Jurkat, Clone E6-1 (cell line): Measurements from ENCODE around the gene AGPAT2.

Experiments used
- DNase-seq: peaks from one replicate; pipeline ENCODE4 v3.0.0-alpha.2; 2011; ENCODE audit warnings: low read depth, low spot score
- H3K4me3 ChIP-seq: 2 replicates; pipeline ENCODE4 v1.5.1; 2011; ENCODE audit warnings: mild to moderate bottlenecking, low read length, control low read depth, moderate library complexity

AGPAT2 gene

GRCh38 chr9:136691316-136692184 lies 4.3 kb upstream of the AGPAT2 start:
- DNase-seq = no peak
- no peak overlapping the region for H3K4me3 ChIP-seq

GRCh38 chr9:136690806-136691261 lies 3.6 kb upstream of the AGPAT2 start:
- DNase-seq = no peak
- H3K4me3 ChIP-seq = no peak overlapping the region

GRCh38 chr9:136690104-136690805 lies 3.0 kb upstream of the AGPAT2 start:
- H3K4me3 ChIP-seq = no peak overlapping the region
- no peak for DNase-seq

- DNase-seq = no peak
- H3K4me3 ChIP-seq = no peak overlapping the region
These were observed 1.8 kb upstream of the AGPAT2 start for GRCh38 chr9:136689108-136689460.

- H3K4me3 ChIP-seq = no peak overlapping the region
- no peak for DNase-seq
These were observed 1.2 kb upstream of the AGPAT2 start for GRCh38 chr9:136688274-136689107.

GRCh38 chr9:136687721-136688223 lies 515 bp upstream of the AGPAT2 start:
- no peak for DNase-seq
- H3K4me3 ChIP-seq = peak overlapping the region; percentile 22

- peak overlapping the region; percentile 61 for H3K4me3 ChIP-seq
- DNase-seq = no peak
These were observed 793 bp downstream of the AGPAT2 start for GRCh38 chr9:136686534-136686793.

DNA sequence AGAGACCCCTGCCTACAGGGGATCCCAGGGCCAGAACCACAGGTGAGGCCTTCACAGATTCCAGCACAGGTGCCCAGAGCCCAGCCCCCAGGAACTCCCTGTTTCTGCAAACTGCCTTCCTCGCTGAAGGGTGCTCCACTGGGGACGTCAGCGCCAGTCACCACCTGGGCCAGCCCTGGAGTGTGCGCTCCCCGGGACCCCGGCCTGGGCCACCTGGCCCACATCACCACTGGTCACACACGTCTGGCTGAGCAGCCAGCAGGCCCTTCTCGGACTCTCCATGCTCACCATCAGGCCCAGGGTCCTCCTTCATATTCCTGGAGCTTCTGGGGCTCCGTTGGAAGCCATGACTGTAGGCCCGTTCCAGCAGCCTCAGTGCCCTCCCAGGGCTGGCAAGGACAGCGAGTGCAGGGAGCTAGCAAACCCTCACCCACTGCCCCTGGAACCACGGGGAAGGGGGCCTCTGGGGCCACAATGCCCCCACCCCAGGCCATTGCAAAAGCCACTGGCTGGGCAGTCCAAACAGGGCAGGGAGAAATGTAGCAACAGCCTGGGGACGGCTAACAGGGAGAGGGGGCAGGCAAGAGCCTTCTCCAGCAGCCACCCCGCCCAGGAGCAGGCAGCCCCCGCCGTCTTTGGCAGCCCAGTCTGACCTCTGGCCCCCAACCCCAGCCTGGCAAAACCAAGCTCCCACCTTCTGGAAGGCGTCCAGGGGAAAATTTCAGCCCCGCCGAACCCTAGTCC lies 1.3 kb downstream of the AGPAT2 start:
- DNase-seq = no peak
- peak overlapping the region; percentile 61 for H3K4me3 ChIP-seq

- H3K4me3 ChIP-seq = no peak overlapping the region
- no peak for DNase-seq
These were observed 2.0 kb downstream of the AGPAT2 start for GRCh38 chr9:136685216-136685615.

DNA sequence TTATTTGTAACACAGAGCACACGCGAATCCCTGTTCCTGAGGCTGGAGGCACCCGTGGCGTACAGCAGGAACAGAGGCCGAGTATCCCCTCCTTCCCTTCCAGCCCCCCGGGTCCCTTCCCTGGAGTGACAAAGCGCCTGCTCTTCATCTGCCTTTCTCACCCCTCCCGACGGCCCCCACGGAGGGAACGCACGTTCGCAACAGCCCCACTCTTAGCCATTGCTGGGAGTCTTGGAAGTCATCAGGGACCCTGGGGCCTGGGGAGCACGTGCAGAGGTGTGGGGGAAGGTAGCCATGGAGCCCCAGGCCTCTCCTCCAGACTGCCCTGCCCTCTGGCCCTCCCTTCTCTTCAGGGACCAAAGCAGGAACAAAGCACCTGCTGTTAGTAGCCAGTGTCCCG lies 2.5 kb downstream of the AGPAT2 start:
- no peak overlapping the region for H3K4me3 ChIP-seq
- DNase-seq = no peak

DNA sequence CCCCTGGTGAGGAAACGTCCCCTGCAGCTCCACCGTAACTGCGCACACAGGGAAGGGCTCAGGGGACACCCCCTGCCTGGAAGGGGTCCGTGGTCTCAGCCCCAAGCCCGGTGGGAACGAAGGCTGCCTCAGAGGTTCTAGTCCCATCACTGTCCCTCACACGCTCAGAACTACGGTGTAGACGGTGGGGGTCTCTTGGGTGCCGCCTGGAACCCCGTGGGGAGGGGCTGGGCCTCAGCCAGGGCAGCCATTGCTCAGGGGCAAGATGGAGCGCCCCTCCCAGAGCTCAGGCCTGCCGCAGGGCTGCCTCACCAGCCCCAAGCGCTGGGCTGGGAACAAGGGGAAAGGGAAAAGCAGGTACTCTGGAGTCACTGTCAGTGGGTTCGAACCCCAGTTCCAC lies 2.9 kb downstream of the AGPAT2 start:
- DNase-seq = no peak

GRCh38 chr9:136683755-136684154 lies 3.5 kb downstream of the AGPAT2 start:
- DNase-seq = no peak
- no peak overlapping the region for H3K4me3 ChIP-seq

More for the DNA sequence above, 2.9 kb downstream of the AGPAT2 start:
- H3K4me3 ChIP-seq = no peak overlapping the region

- no peak for DNase-seq
- no peak overlapping the region for H3K4me3 ChIP-seq
These were observed 4.0 kb downstream of the AGPAT2 start for GRCh38 chr9:136683173-136683745.

DNA sequence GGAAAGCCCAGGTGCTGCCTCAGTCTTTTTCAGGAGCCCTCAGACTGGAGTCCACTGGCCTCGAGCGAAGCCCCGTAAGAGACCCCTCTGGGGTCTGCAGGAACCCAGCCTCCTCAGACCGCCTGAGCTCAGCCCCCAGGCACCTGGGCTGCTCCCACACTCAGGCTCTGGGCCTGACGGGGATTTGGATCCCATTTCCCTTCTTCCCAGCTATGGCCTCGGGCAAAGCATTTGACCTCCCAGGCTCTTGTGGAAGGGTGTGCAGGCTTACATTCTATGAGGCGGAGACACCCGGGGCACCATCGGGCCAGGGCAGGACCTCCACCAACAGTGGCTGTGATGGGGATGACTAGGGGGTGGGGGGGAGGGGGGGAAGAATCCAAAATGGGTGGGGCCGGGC lies 4.5 kb downstream of the AGPAT2 start:
- no peak for DNase-seq
- no peak overlapping the region for H3K4me3 ChIP-seq

DNA sequence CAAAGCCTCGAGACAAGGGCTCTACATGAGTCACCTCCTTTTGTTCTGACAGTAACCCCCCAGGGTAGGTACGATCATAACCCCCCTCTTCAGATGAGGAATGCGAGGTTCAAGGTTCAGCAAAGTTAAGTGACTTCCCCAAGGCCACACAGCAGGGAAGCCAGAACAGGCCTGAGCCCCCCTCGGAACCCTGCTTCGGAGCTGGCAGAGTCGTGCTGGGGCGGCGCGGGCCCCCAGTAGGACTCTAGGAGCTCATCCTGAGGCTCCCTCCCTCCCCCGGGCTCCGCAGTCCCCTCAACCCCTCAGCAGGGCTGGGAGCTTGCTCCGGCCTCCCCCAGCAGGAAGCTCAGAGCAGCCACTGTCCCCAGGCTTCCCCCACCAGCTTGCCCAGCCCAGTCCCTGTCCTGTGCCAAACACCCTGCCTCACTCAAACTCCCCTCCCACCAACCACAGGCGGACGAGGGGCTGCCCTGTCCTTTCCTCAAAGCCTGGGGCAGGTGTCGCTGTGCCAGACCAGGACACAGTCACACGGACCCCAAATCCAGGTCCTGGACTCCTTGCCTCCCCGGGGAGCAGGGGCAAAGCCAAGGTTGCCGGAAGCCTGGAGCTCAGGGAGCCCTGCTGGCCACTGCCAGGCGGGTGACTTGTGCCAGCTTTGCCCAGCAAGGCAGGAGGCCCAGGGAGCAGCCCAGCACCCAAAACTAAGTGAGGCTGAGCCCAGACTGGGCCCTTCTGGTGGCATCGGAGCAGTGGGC lies 5.1 kb downstream of the AGPAT2 start:
- no peak for DNase-seq
- H3K4me3 ChIP-seq = no peak overlapping the region

DNA sequence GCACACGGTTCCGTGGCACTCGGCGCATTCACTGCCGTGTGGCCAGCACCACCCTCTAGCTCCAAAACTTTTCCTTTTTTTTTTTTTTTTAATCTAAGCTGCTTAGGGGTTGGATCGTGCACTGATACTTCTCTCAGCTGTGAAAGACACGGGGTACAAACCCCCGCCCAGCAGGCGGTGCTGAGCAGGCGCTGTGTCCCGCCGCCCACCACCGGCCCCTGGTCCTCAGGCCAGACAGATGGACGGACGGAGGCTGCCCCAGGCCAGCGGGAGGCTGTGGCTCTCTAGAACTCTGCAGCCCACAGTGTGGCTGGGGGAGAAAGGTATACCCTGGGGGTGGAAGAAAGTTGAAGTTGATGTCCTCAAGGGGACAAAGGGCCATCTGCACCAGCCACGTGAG lies 6.2 kb downstream of the AGPAT2 start:
- DNase-seq = no peak
- no peak overlapping the region for H3K4me3 ChIP-seq

DNA sequence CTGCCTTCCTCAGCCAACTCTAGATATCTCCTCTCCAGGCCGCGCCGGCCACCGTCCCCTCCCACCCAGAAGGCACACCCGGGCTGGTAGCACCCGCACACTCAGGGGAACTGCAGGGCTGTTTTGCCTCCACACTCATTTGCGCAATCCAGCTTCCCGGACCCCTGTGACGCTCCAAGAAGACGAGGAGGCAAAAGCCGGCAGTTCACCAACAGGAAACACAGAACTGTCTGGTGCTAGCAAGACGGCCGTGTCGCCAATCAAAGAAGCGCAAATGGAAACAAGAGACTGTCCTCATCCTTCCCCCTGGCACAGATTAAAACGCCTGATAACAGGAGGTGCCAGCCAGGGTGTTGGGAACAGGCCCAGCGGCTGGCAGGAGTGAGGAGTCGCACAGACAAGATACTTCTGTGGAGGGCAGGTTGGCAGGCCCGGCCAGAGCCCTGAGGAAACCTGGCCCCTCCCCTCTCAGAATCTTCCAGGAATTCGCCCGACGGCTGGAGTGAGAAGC lies 7.8 kb downstream of the AGPAT2 start:
- H3K4me3 ChIP-seq = no peak overlapping the region
- no peak for DNase-seq

DNA sequence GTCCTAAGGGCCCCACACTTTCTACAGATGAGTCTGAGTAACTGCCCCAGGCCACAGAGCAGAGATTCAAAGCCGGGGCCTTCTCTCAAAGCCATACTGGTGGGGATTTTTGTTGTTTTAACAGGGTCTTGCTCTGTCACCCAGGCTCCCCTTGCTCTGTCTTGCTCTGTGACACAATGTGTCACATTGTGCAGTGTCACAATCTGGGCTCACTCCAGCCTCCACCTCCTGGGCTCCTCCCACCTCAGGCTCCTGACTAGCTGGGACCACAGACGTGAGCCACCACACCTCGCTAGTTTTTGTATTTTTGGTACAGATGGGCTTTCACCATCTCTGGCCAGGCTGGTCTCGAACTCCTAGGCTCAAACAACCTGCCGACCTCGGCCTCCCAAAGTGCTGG lies 8.6 kb downstream of the AGPAT2 start:
- no peak overlapping the region for H3K4me3 ChIP-seq
- no peak for DNase-seq
